ENCODE results near the gene SKAP2.
"Not testable (repeated sequence)": the region's sequence is repeated elsewhere in the genome, so short reads cannot be mapped to it uniquely, and the experiment has no call there.

SKAP2 gene

DNA sequence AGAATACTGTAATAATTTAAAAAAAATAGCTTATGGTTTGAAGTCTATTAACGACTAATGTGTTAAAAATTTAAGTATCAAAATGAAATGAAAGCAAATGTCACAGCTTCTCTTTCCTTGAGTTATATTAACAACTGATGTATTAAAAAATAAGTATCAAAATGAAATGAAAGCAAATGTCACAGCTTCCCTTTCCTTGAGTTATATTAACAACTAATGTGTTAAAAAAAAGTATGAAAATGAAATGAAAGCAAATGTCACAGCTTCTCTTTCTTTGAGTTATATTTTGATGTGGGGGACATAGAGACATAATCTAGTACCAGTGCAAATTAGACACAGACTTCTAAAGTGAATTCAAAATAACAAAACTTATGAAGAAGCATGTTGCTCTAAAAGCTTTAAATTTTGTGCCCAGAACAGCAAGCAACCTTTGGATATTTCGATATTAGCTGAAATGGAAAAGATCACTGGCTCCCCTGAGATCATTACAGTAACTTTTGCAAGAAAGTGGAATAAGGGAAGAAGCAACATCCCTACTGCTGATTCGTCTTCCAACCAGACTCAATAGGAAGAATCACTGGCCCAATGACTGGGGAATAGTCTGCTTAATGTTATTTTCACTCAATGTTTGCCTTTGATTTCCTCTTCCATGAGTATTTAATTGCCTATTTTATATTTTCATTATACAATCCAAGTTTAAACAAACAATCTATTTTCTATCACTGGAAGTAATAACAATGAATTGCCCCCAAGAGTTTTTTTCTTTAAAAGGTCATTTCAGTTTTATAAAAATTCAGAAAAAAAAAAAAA lies 8.0 kb downstream of the SKAP2 start:
- DNase-seq, result no peak

DNA sequence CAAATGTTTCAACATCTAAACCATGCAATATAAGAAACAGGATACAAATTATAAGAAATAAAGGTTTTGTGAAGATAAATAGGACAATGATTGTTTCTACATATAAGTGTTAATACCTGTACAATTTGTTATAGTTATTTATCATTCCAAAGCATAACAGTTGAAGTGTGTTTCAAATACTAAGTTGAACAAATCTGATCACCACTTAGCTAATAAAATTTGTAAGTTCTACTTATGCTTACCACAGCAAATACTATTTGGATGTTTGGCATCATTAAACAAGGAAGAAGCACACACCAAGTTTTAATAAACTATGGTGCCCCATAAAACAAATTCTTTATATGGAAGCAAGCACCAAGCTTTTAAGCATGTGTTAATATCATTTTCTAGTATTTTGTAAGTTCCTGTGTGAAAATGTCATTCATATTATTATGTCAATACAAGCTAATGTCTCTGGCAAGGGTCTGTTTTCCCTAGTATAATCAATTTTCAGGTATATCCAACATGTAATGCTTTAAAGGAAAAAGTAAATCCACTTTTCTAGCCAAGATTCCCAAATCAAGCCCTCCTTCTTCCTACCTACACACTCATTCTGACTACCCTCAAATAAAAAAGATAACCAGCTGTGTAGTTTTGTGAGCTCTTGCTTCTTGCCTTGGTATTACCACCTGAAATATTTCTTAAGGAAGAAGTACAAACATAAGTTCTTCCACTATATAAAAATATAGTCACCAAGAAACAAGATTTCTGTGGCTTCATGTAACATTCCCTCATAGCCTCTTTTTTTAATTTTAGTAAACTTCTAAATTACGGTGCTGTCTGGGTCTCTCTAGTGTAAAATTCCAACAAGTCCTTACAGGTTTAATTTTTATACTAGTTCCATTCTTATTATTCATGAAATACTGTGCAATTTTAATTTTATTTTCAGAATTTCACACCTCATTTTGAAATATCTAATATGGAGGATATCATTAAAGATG lies 9.2 kb downstream of the SKAP2 start:
- no peak for DNase-seq

DNA sequence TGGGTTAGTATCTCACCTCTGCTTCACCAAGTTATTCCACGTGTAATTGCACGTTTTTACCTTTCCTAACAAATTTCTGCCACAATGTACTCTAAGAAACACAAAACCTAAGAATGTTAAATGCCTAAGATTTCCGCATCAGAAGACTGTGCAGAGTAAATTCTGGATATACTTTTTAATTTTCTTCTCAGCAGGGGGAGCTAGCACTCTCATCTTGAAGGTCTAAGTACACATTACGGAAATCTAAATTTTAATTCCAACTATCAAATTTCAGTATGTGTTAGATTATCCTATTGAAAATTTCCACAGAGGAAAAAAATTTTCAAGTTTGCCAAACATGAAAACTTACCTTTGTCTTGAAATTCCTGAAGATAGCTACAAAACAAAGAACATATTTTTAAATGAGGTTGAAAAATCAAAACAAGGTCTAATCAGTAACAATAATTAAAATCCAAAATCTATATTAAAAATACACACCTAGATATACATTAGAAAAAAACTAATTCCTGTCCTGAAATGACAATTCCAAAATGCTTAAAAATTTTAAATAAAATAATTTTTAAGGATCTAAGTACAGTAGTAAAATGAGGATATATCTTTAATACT lies 10.5 kb downstream of the SKAP2 start:
- no peak for DNase-seq

DNA sequence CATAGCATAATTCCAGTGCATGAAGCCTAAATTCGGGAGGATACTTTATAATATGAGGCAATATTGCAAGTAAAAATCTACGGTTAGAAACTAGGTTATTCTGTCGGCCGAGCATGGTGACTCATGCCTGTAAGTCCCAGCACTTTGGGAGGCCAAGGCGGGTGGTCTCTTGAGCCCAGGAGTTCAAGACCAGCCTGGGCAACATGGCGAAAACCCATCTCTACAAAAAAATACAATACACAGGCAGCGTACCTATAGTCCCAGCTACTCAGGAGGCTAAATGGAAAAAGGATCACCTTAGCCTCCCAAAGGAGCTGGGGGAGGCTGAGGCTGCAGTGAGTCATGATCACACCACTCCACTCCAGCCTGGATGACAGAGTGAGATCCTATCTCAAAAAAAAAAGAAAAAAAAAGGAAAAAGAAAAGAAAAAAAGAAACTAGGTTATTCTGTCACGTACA lies 14.2 kb downstream of the SKAP2 start:
- DNase-seq, result no peak

DNA sequence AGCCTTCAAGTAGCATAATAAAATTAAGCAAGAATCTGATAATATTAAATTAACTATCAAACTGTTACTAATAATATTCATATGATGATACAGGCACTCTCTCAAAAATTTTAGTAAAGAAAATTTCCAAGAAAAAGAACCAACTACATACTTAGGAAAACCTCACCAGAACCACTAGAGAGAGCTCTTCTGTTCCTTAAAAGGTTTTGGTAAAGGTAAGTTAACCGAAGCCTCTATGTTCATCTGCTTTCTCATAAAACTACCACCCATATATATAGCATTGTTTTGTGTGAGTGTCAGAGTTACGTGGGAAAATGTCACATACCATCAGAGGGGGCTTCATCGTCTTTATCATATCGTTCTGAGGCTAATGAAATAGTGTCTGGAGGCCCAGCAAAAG lies 20.7 kb downstream of the SKAP2 start:
- no peak for DNase-seq

DNA sequence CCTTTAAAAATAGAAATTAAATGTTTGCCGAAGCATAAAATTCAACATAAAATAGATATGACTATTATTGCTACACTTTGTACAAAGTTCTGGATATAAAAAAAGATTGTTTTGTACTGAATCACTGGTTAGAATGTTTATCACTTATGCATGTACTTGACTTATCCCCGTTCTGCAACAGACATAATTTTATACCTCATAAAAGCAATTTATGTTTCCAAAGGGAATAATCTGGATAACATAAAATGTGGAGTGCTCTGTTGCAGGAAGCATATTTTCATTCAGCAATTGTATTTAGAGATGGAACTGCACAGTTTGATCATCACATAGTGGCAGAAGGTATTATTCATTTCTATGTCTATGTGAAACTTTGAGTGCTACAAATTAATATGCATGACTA lies 21.5 kb downstream of the SKAP2 start:
- no peak for DNase-seq

DNA sequence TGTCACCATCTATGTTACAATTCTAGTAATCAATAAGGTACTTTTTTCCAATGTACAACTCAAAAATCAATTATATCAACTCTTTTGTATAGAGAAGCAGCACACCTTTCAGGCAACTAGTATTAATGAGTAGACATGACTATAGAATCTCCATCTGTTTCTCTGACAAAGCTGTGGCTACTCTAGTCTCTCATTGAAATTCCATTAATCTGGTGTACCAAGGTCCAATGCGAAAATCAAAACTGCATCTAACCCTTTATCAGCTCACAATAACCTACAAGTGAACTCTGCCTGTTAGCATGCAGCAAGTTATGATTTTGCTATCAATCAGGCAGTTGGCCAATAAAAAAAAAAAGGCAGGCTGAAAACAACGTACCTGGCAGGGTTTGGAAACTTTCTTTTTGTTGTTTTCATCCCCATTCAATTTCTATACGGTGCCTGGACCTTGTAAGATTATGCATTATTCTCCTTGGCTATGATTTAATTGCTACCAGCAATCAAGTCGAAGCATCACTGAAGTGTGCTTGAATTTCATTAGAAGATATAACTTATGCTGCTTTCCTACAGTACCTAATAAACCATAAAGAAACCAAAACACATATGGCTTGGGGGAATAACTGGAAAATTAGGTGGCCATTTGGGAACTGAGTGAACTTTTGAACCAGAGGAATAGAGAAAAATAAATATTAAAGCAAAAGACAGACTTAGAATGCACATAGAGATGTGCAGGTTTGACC lies 23.2 kb downstream of the SKAP2 start:
- no peak for DNase-seq

DNA sequence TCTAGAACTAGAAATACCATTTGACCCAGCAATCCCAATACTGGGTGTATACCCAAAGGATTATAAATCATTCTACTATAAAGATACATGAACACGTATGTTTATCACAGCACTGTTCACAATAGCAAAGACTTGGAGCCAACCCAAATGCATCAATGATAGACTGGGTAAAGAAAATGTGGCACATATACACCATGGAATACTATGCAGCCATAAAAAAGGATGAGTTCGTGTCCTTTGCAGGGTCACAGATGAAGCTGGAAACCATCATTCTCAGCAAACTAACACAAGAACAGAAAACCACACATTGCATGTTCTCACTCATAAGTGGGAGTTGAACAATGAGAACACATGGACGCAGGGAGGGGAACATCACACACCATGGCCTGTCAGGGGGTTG lies 27.6 kb downstream of the SKAP2 start:
- DNase-seq, result not testable (repeated sequence)

DNA sequence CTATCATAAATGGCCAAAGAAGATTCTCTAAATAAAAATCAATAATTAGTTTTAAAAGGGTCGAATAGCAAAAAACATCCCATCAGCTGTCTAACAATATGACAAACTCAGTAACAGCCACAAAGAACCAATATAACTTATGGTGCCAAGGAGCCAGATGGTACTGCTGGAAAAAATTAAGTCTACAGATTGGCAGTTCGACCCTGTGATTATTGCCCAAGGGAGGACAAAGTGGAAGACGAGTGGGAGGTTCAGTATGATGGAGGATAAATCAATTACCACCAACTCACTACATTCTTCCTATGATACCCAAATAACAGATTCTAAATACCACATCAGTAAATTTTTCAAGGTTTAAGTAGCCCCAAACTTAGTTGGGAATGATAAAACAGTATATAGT lies 49.0 kb downstream of the SKAP2 start:
- DNase-seq, result no peak

DNA sequence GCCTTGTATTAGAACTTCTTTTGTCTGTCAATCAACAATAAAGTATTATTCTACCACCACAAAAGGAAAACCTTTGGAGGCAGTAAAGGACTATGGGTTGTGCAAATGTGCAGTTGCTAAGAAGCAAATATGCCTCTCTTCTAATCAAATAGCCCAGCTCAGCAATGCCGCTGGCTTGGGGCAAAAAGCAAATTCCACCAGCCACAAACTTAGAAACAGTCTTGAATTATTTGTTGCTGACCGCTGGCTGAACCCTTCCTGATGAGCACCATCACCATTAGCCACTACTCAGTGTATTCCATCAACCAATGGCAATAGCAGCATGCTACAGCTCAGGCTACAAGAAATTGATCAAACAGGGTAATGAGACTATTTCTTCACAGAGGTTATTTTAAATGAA lies 51.0 kb downstream of the SKAP2 start:
- DNase-seq, result no peak

DNA sequence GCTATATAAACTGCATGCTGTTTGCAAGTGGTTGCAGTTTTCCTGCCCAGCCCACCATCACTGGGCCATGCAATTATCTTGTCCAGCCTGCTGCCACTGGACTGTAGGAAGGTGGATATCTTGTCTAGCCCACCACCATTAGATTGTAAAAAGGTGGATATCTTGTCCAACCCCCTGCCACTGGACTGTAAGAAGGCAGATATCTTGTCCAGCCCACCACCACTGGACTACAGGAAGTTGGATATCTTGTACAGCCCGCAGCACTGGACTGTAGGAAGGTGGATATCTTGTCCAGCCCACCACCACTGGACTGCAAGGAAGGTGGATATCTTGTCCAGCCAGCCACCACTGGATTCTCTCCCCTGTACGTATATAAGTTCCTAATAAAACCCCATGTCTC lies 69.8 kb downstream of the SKAP2 start:
- DNase-seq, result no peak

DNA sequence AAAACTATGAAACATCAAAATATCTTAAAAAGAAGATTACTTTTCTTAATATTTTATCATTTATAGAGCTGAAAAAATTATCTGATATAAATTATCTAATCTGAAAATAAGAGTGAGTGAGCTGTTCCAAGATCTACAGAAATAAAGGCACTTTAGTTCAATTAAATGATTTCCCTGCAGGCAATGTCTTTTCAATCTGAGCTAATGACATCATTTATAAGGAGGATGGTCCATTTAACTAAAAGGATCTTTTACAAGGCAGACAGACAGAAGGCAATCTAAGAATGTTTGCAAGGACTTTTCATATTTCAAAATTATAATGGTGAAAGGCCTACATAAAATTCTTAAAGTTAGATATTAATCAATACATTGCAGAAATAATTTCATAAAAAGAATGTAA lies 71.8 kb downstream of the SKAP2 start:
- no peak for DNase-seq

DNA sequence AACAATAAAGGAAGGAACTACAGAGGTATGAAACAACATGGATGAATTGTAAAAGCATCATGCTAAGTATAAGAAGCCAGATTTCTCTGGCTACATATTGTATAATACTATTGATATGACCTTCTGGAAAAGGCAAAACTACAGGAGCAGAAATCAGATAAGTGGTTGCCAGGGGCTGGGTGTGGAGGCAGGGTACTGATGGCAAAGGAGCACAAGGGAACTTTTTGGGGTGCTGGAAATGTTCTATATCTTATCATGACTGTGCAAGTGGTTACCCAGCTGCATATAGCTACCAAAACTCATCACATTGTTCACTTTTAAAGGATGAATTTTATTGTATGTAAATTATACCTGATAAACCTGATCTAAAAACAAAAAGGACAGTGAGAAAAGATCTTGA lies 72.4 kb downstream of the SKAP2 start:
- DNase-seq, result no peak

DNA sequence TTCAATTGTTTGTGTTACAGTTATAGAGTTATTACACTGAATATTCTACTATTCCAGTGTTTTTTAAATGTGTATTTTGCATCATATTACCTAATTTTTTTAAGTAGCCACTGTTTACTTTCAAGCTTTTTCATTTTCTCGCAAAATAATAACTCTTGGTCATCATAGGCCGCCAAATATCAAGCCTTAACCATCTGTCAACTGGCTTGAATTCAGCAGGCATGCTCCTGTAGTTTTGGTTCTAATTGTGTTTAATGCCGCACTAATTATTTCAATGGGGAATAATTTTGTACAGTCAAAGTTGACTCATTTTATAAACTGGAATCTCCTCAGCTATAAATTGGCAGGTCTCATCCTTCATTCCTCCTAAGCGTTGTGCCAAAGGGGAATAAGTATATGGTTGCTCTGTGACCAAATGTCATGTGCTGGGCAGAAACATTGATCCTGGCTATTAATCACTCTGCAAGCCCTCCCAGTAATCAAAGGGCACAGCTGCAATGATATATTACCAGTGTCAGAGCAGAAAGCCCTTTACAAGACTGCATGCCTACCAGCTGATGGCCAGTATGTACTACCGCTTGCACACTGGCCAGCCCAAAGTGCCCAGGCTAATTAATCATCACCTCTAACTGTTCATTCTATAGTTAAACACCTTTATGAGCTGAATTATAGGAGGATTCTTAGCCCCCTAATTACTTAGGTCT lies 74.8 kb downstream of the SKAP2 start:
- DNase-seq, result no peak

DNA sequence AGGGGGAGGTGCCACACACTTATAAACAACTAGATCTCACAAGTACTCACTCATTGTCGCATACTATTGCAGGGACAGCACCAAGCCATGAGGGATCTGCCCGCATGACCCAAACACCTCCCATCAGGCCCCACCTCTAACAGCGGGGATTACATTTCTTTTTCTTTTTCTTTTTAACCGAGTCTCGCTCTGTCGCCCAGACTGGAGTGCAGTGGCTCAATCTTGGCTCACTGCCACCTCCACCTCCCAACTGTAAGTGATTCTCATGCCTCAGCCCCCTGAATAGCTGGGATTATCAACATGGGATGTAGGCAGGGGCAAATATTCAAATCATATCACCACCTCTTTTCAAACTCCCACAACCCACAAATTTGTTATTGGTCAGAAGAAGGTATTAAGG lies 76.7 kb downstream of the SKAP2 start:
- no peak for DNase-seq

DNA sequence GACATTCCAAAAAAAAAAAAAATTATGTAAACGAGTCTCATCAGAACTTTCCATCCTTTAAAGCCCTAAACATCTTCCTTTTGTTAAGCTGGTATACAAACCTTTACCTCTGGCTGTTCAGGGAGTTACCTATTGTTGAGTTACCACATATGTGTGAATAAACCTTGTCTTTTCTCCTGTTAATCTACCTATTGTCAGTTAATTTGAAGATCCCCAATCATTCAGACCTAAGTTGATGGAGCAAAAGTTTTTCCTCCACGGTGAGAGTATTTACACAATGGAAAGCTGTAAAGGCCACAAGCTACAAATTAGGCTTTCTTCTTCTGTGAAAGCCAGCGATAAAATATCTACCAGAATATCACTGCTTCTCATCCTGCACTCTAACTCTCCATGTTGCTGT lies 80.3 kb downstream of the SKAP2 start:
- DNase-seq, result no peak

DNA sequence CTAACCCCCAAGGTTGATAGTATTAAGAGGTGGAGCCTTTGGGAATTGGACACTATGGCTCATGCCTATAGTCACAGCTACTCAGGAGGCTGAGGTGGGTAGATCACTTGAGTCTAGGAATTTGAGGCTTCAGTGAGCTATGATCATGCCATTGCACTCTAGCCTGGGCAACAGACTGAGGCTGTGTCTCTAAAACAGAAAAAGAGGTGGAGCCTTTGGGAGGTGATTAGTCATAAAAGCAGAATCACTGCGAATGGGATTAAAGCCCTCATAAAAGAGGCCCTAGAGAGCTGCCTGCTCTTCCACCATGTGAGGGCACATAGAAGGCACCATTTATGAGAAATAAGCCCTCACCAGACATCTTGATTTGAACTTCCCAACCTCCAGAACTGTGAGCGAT lies 81.9 kb downstream of the SKAP2 start:
- DNase-seq, result no peak

DNA sequence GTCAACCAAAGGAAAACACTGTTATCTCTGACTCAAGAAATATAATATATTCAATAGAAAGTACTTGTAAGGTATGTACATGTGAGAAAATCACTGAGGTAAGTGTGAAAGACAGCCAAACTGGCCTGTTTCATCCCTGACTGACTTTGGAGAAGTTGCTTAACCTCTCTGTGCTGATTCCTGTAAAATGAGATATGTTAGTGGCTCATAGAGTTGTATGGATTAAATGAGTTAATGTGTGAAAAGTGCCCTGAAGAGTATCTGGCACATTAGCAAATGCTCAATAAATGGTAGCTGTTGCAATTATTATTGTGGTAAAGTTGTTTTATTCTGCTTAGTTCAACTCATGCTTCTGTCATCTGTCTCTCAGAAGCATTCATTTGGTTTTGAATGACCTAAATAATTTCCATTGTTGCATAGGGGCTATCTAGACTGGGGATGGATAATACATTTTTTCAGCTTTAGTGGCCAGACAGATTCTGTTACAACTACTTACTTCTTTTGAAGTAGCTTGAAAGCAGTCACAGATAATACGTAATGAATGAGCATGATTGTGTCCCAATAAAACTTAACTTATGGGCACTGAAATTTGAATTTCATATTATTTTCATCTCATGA lies 84.3 kb downstream of the SKAP2 start:
- no peak for DNase-seq

DNA sequence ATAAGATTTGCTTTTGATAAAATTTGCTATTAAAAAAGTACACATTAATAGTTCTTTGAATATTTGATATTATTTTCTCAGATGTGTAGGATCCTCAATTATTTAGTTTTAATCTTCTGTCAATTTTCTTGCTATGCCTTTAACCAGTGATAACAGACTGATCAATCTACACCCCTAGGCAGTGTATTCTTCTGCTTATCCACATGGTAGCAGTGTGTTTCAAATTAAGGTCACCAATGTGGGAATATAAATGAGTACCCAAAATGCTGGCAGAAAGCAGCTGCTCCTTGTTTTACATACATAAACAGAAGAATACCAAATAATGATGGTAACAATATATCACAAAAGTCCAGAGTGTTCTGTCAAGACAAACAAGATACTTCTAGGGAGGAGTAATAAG lies 87.0 kb downstream of the SKAP2 start:
- DNase-seq, result no peak

DNA sequence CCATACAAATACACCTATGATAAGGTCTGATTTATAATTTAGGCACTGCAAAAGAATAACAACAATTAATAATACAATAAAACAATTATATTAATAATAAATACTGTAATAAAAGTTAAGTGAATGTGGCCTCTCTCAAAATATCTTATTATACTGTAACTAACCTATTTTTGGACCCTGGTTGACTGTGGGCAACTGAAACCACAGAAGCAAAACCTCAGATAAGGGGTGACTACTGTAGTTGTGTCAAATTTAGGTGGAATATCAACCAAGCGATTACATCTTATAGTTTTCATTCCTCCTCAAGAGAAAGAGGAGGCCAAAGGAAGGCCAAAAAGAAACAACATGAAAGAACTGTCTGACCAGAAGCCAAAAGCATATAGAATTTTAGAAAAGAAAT lies 103.9 kb downstream of the SKAP2 start:
- DNase-seq, result no peak

DNA sequence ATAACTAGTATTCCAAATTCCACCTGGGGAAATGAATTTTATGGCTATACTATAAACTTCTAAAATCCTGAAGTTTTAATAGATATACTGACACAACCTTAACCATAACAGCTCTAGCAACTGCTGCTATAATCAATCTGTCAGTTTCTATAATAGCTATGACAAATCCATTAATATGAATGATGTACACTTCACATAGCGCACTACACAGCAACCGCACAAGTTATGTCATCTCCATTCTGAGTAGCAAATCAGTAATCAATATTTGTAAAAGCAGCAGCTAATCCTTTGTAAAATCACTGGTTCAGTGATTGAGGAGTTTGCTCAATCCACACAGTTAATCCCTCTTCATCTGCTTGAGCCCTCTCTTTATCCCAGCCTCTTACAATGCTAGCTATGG lies 105.3 kb downstream of the SKAP2 start:
- no peak for DNase-seq

DNA sequence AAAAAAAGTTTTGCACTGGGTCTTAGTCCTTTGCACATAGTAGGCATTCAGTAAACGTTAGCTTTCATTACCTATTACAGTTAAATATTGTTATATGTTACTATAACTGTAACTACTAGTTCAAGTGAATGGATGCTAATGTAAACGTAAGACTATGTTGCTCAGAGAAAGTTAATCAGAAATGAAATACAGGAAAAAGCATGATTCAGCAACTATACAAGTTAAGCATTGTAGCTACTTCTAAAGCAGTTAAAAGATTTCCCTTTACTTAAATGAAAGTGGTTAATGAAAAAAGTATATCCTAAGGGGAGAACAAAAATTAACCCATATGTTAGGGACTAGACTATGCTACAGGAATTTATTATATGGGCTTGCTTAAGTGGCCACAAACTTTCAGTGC lies 121.2 kb downstream of the SKAP2 start:
- no peak for DNase-seq

Data from activated CD8-positive, alpha-beta memory T cell treated with anti-CD3 and anti-CD28 coated beads, Interleukin-2, amount 50 U/mL, for 48 hours (primary cell).